KG1 (cell line): ENCODE measurements around the gene PTPRT.

Source experiments
- DNase-seq: peaks from one replicate; lab custom pipeline; 2025; lab: John Stamatoyannopoulos, UW

PTPRT gene

DNA sequence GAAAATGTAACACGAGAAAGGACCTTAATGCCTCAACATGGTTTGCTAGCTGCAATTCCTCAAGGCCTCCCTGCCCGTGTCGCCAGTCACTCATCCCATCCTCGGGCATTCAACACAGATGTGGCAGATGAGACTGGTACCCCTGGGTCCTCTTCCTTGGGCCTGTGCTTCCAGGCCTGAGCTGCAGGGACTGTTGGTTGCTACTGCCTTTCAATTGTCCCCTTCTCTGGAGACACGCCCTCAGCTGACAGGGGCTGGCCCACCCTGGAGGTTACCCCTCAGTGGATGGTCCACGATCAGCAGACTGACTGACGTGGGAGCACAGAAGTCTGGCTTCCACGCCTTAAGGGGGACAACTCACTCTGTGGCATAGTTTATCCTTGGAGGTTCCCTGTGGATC lies 1076.5 kb downstream of the PTPRT start:
- no peak for DNase-seq

DNA sequence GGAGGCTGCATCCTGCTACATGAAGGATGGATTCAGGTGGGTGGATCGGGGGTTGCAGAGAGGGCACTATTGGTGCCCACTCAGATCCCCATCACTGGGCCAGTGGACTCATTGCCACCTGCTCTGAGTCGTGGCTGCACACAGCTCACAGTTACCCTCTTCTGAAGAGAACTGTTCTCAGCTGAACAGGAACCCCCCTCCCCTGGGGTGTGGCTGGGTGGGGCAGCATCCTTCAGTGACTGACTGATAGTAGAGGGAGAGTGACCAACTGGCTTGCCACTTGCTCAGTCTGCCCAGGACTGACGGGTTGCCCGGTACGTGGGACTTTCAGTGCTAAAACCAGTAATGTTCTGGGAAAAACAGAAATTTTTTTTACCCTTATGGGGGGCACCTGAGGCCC lies 1077.5 kb downstream of the PTPRT start:
- no peak for DNase-seq

DNA sequence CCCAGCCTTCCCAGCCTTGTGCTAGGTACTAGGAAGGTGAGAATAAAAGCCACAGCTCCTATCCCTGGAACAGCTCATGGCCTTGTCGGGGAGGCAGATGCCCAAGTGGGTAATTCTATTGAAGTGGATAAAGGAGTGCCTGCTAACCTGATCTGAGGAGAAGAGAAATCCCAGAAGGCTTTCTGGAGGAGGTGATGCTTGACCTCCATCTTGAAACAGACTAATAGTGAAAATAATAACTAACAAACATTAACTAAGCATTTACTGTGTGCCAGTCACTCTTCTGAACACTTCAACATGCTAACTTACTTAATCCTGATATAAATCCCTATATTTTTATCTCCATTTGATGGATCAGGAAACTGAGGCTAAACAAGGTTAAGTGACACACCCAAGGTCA lies 1078.4 kb downstream of the PTPRT start:
- no peak for DNase-seq

DNA sequence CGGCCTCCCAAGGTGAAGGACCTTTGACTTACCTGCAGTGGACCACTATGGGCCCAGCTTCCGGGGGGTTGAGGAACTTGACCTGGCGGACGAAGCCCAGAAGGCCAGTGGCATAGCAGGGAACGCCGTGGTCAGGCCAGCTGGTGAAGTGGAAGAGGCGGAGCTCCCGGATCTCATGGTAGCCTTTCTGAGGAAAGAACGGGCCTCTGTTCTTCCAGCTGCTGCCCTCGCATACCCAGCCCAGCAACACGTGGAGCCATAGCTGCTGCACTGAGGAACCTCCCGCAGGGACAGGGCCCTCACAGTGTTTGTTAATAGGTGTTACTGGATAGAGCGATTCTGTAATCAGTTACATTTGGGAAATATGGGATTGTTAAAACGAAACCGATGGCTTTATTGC lies 1079.4 kb downstream of the PTPRT start:
- DNase-seq, result no peak

DNA sequence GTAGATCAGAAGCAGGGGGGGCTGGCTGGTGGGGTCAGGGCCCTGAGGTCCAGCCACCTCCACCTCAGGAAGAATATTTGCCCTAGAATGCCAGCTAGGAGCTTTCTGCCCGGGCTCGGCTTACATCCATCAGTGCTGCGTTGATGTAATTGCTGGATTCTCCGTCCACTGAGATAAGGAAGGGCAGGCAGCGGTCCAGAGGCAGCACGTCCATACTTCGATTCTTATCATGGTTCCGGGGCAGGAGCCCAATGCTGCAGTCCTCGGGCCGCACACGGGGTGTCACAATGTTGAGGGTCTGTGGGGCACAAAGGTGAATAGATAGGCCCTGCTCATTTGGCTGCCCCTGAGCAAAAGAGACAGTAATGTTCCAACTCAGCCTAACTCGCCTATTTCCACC lies 1087.7 kb downstream of the PTPRT start:
- DNase-seq, result no peak

DNA sequence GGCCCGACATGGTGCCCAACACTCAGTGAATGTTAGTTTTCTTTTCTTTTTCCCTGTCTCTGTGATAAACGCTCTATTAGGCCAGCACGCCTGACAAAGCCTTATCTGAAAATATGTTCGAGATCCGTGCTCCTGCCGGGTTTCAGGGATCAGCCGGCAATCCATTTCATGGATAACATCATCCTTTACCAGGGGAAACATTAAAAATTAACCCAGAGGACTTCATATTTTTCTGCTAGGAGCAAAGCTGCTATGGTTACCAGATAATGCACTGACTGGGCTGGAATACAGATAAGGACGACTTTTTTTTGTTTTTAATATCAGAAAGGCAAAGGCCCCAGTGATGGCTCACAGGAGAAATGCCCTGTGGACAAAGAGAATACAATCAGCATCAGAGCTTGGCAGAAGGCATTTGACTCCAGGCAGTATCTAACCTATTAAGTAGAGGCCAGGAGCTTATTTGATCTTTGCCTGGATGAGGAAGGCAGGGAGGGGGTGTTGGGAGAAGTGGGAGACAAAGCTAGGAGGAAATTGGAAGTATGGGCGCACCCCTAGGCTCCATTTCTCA lies 1089.5 kb downstream of the PTPRT start:
- no peak for DNase-seq

DNA sequence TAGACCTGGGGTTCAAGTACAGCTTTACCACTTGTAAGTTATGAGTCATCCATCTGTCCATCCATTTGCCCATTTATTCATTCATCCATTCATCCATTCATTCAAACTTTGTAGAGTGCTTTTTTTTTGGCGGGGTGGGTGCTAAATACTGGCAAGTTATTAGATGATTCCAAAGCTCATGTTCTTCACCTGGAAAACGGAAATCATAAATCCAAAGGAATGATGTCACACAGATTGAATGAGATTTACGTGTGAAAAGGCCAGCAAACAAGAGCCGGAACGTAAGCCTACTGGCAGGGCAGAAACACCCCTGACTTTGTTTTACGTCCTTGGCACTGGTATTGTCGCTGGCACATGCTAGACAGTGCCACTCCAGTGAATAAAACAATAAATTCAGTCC lies 1090.6 kb downstream of the PTPRT start:
- no peak for DNase-seq

DNA sequence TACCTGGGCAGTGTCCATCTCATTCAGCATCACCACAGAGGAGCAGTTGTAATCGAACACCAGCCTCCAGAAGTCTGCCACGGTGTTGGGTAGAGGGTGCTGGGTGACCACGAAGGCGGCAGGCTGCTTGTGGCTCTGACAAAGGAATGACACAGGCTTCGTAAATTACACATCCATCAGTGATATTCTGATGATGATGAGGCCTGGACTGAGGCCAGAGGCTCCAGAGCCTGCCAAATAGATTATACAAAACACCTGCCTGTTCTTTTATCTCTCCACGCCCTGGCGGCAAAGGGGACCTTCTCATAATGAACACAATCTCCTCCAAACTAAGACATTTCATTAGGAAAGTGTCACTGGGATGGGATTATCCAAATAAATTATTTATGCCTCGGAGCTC lies 1091.3 kb downstream of the PTPRT start:
- no peak for DNase-seq

DNA sequence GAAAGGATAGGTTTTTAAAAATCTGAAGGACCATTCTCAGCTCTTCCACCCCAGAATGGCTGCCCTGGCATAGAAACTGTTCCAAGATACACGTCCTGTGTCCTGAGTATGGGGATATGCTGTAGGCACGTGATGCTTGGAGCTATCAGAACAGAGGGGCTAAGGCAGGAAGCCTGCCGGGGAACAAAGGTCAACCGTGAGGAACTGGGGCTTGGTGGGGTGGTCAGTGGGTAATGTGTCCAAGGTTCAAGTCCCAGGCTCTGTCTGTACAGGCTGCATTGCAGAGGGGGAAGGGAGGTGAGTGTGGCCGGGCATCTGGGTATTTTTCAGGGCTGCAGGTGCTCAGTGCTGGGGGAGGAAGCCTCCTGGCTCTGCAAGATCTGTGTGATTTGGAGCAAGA lies 1092.0 kb downstream of the PTPRT start:
- DNase-seq, result no peak

DNA sequence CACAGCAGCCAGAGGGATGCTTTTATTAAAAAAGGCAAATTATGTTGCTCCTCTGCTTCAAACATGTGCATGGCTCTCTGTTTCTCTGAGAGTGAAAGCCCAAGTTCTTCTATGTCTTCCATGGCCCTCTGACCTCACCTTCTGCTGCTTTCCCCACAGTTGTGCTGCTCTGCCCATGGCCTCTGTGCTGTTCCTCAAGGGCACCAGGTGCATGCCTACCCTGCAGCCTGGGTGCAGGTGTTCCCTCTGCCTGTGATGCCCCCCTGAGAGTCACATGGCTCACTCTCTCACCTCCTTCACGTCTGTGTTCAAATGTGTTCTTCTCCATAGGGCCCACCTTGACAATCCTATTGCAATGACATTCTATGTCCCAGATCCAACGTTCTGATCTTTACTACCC lies 1094.5 kb downstream of the PTPRT start:
- no peak for DNase-seq

DNA sequence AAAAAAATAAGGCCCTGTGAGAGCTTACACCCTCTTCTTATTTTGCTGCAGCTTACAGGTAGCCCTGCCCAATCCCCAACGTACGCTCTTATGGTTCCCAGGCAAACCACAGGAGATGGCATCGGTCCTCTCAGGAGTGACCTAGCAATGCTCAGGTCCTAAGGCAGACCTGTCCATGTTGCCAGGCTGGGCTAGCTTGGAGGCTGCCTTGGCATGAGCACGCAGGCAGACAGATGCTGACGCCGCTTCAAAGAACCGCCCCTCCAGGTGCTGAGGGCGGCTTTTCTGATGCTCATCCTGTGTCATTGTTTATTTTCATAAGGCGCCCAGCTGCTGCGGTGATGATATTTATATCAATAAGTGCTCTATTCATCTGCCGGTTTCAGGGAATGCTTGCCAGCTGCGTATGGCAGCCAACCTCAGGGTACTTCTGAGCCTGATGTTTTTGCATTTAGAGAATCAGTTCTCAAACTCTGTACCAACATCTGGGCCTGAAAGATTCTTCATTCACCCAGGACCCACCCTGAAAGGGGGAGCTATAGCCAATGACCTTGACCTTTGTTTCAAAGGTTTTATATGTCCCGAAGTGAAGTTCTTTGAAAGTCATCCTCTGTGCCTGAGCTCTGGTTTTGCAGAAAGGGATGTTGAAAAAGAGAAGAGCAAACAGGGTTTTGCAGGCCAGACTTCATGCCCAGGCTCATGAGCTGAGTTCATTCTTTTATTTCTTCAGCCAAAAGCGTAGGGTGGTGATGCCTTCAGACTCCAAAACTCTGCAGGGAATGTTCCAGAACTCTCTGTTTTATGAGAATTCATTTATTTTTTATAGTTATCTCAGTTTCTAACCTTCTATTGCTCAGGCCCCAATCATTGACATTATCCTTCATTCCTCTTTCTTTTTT lies 1095.9 kb downstream of the PTPRT start:
- DNase-seq, result no peak

DNA sequence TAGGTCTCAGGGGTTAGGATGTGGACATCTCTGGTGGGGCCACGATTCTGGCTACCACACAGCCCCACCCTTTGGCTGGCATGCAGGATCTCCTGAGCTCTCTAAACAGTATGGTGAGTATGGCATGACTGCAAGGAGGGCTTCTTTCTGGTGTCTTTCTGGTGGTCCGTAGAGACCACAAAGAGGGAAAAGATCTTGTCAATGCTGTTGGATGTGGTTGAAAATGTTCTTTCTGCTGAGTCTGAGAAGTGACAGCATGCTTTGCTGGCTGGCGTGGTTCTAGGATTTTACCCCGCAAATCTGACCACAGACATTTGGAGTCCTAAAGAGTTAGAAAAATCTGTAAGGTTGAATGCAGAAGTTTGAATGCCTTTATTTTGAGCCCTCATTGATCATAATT lies 1096.7 kb downstream of the PTPRT start:
- DNase-seq, result no peak

DNA sequence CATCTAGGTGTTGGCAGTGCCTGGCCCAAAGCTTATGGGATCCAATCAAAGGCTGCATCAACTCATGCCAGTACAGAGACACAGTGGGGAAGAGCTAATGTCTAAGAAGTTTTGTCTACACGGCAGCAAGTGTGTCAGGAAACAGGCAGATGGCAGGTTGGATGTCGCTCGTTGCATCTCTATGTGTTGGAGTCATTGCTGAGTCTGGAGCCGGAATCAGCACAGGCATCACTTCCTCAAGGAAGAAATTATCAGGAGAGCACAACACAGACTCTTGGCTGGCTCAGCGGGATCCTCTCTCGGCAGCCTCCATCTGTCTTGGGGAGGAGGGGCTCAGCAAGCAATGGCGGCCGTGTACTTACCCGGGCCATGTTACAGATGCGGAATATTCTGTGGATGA lies 1104.3 kb downstream of the PTPRT start:
- DNase-seq, result no peak

DNA sequence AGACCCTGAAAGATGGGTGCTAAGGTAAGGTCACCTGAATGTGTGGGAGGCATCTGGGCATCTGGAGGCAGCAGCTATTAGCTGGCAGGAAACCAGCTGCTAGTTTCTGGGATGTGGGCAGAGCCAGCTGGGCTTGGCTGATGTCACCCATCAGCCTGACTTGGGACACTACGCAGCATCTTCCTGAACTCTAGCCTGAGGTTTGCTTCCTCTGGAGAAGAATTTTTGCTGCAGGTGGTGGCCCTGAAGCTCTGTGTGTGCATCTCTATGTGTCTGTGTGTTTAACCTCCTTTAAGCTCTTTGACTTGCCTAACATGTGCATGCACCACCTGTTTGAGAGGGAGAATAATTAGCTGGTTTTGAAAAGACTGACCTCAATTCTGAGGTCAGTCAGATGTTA lies 1106.4 kb downstream of the PTPRT start:
- no peak for DNase-seq

DNA sequence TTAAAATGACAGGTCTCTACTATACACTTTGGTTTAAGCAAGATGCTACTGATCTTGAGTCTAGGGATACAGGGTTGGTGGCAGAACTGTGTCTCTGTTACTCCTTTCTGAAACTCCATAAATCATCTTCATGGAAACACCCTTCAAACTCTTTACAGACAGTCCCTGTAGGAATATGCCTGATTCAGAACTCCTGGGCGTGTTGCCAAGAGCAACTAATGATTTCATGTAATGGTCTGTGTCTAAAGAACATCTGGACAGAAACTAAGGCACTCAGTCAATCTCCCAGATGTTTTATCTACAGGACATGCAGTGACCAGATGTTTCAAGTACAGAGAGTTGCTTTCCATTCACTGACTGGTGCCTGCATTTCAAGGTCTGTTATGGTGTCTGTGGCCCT lies 1107.1 kb downstream of the PTPRT start:
- no peak for DNase-seq

DNA sequence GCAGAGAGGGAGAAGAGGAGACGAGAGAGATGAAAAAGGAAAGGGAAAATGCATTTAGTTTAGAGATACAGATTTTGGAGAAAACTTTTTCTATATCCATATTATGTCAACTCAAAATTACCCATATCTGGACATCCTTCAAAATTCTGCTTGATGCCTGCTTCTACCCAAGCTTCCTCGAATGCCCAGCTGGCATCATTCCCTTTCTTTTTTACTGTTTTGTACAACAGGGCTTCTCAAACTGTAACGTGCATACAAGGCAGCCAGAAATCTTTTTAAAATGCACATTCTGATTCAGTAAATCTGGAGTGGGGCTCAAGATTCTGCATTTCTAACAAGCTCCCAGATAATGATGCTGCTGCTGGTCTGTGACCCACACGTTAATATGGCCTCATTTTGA lies 1108.8 kb downstream of the PTPRT start:
- no peak for DNase-seq

DNA sequence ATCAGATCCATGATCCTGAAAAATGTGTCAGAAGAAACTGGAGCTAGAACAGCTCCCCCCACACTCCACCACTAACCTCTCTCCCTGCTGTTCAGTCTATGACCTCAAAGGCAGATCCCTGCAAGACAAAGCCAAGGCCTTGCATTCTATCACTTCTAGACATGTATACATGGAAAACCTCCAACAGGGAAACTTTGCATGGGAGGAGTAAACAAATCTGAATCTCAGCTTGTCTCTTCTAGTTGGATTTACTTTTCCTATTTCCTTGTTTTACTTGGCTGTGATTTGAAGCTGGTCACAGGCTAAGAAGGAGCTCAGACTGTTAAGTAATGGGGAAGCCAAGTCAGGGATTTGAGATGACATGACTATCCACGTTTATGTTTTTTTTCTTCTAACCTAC lies 1114.8 kb downstream of the PTPRT start:
- no peak for DNase-seq

DNA sequence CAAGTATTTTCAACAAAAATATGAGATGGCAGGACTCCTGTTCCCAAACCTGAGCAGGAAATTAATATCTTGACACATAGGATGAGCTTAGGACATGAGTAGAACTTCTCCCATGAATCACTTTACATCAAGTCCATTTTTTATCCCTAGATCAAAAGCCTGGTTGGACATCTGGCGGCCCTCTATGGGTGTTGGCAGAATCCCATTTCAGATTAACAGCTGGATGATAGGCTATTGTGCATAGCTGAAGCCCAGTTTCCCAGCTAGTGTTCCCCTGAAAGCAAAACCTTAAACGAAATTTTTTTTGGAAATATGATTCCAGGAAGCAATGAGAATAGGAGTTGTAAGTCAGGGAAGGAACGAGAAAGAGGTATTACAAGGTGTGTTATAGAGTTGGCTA lies 1122.1 kb downstream of the PTPRT start:
- no peak for DNase-seq

DNA sequence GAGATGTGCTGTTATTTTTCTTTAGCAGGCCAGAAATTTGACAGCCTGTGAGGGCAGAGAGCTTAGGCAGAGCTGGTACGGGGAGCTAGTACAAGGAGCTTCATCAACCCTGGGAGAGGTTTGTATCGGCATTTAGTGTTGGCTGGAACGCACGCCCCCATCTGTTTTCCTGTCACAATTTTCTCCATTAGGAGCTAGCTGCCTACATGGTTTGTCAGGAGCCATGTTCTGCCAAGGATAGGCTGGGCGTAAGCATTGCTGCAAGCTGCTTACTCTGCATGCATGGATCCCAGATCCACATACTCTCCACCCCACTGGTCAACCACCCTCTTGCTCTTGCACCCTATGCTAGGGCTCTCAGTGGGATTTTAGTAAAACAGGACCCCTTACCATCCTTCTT lies 1122.5 kb downstream of the PTPRT start:
- DNase-seq, result no peak

DNA sequence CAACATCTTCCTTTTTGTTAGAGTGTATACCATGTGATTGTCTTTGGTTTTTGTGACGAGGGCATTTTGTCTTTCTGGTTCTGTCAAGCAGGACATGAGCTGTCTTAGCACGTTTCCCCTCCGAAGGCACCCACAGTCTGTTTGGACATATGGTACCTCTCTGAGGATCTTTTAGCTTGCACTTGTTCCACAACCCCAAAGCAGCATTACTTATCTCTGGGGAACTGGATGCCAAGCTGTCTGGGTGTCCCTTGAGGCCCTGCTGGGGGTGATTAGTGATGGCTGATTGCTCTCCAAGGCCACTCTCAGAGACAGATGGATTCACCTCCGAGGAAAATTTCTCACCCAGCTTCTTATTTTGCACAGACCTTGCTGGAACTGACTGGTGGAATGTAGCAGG lies 1126.6 kb downstream of the PTPRT start:
- DNase-seq, result no peak

DNA sequence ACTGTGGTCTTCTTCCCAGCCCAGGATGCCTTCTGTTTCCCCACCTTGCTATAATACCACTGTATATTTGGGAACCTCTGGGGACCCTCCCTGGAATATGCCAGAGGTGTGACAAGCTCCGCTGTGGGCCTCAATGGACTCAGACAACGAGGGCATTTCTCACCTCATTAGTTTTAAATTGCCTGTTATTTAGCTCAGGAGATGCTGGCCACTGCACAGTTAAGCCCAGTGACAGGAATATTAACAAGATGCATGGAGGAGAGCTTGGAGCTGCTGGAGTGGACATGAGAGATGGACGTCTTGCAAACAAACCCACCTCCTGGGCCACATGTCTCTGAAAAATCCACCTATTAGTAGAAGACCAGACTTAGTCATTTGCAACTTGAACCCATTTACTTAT lies 1136.4 kb downstream of the PTPRT start:
- no peak for DNase-seq

DNA sequence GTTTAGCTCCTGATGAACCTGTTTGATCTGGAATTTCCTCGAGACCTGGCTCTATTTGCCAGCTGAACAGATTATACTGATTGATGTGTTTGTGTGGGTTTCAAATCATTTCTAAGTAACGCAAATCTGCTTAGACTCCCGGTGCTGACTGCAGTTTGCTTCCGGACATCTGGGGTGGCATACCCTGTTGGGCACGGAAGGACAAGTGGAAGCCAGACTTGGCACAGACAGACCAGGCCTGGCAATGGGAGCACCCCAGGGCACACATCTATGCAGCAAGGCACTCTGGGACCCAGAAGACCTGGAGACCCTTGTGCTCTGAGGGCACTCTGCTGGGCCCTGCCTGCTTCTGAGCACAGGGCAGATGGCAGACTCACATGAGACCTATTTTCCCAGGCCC lies 1137.8 kb downstream of the PTPRT start:
- DNase-seq, result no peak

DNA sequence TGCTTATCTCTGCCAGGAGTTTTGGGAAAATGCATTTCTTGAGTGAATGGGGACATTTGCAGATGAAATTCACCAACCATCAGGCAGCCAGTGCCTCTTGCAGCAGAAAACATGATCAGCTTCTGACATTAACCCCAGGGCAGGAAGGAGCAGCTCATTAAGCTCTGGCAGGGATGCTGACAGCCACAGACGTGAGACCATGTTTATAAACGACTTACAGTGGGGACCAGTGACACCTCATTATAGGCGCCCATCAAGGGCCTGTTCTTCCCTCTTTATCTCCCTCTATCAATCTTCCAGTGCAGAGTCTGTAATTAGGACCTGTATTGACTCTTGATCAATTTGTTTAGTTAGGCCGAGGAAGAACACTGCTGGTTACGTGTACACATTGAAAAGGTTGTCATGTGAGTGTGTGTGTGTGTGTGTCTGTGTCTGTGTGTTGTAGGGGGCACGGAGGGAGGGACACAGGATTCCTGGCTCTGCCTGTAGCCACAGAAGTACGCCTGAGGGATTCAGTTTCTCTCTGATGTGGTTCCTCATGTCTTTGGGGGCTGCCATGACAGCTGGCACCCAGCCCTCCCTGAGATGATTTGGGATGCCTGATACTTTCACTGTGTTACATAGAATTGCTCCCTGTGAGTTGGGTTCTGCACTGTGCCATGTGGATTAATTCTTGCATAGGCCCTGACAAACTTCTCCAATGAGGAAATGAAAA lies 1143.2 kb downstream of the PTPRT start:
- no peak for DNase-seq
